Measurements from ENCODE around the gene UPF2.
"Not testable (repeated sequence)": the region's sequence is repeated elsewhere in the genome, so short reads cannot be mapped to it uniquely, and the experiment has no call there.

UPF2 gene

DNA sequence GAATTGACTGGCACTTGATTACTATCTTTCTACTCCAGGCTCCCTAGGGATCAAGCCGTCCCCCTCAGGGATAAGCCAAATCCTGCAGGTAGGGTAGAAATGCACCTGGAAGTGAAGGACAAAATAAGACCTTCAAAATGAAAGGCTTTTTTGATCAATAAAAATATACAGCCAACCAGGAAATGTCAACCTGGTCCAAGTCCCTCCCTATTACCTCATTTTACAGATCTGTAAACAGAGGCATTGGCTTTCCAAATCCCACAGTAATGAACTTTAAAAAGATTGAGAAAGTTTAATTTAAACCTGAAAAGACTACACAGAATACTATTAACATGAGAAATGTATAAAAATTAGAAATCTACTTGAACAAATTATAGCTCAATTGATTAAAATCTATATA is 53.7 kb downstream of the UPF2 start:
- peak overlapping the region; percentile 82 for H3K27ac ChIP-seq

DNA sequence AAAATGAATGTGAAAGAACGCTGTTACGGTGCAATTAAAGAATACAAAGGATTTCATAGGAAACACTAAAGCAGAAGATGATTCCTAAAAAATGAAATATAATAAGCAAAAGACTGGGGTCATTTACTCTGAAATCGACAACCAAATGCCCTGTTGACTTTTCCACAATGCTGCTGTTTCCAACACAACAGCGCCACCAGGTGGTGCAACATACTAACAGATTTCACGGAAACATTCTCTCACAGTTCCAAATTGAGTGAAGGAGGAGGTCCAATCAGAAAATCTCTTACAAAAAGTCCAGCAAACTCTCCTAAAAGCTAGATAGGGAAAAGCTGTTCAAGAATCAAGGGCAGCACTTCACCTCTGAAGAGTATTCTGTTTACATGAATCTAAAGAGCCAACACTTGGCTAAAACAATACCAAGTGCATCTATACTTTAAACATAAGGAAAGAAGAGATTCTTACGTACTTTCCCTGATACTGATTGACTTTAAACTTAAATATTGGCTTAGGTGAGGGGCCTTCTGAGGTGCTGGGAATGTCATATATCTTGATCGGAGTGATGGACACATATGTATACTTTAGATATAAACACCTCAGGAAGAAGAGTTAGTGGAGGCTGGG is 55.9 kb downstream of the UPF2 start:
- no peak for TF ChIP-seq ZFX (IDR thresholded peaks at IDR 0.05; ENCODE audit: borderline replicate concordance)
- TF ChIP-seq, protein P1, sequence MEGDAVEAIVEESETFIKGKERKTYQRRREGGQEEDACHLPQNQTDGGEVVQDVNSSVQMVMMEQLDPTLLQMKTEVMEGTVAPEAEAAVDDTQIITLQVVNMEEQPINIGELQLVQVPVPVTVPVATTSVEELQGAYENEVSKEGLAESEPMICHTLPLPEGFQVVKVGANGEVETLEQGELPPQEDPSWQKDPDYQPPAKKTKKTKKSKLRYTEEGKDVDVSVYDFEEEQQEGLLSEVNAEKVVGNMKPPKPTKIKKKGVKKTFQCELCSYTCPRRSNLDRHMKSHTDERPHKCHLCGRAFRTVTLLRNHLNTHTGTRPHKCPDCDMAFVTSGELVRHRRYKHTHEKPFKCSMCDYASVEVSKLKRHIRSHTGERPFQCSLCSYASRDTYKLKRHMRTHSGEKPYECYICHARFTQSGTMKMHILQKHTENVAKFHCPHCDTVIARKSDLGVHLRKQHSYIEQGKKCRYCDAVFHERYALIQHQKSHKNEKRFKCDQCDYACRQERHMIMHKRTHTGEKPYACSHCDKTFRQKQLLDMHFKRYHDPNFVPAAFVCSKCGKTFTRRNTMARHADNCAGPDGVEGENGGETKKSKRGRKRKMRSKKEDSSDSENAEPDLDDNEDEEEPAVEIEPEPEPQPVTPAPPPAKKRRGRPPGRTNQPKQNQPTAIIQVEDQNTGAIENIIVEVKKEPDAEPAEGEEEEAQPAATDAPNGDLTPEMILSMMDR (IDR thresholded peaks at IDR 0.05): peak; percentile 93
- H3K27ac ChIP-seq: peak overlapping the region; percentile 82

More for the DNA sequence above, 53.7 kb downstream of the UPF2 start:
- TF ChIP-seq ZFX (IDR thresholded peaks at IDR 0.05; ENCODE audit: borderline replicate concordance): no peak
- TF ChIP-seq, protein P1 (IDR thresholded peaks at IDR 0.05): no peak

DNA sequence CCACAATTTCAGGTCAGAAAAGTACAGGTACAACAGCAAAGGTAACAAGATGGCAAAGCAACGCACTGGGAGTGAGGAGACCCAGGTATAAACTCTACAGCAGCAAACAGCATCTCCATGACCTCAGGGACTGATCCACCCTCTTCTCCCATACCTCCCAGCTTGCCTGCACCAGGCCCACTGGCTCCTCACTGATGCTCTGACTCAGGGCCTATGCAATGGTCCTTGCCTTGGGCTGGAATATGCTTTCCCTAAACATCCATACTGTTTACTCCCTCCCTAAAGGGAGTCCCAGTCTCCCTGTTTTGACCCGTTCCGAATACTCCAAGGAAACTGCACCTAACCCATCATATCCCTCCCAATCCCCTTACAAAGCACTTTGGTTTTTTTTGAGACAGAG is 60.4 kb downstream of the UPF2 start:
- TF ChIP-seq, protein P1 (IDR thresholded peaks at IDR 0.05): no peak
- no peak for TF ChIP-seq ZFX (IDR thresholded peaks at IDR 0.05; ENCODE audit: borderline replicate concordance)
- H3K27ac ChIP-seq: no peak overlapping the region

DNA sequence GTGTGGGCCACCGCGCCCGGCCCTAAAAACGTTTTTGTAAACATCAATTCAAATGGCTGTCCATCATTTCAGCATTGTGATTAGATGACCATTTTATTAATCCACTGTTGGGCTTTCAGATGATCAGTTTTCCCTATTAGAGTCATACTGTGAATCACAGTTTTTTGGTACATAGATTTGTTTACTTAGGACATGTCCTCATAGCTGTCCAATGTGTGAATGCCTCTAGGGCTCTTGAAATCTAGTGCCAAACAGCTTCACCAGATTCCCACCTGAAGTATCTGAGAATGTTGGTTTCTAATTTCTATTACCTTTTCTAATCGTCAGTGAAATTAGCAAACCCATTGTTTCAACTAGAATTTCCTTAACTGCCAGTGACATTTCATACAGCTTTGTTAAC is 66.8 kb downstream of the UPF2 start:
- TF ChIP-seq ZFX (IDR thresholded peaks at IDR 0.05; ENCODE audit: borderline replicate concordance): no peak
- TF ChIP-seq, protein P1 (IDR thresholded peaks at IDR 0.05): no peak
- H3K27ac ChIP-seq: no peak overlapping the region

DNA sequence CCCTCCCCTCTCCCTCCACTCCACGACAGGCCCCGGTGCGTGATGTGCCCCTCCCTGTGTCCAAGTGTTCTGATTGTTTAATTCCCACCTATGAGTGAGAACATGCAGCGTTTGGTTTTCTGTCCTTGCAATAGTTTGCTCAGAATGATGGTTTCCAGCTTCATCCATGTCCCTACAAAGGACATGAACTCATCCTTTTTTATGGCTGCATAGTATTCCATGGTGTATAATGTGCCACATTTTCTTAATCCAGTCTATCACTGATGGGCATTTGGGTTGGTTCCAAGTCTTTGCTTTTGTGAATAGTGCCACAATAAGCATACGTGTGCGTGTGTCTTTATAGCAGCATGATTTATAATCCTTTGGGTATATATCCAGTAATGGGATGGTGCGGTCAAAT is 70.1 kb downstream of the UPF2 start:
- not testable (repeated sequence) for H3K27ac ChIP-seq

DNA sequence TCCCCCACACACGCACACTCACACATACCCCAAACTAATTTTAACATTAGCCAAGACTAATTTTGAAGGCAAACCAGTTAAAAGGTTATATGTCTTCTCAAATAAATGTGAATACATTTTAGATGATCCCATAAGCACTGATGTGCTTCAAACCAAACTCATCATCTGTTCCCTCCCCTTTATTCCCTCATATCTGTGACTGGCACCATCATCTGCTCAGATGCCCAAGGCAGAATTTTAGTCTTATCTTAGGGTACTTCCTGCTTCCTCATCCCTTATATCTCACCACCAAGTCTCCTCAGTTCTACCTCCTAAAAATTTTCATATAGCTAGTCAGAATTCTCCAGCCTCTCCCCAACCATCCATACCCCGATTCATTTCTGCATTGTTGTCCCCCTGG is 80.4 kb downstream of the UPF2 start:
- no peak overlapping the region for H3K27ac ChIP-seq
- TF ChIP-seq ZFX (IDR thresholded peaks at IDR 0.05; ENCODE audit: borderline replicate concordance): no peak
- TF ChIP-seq, protein P1 (IDR thresholded peaks at IDR 0.05): no peak

DNA sequence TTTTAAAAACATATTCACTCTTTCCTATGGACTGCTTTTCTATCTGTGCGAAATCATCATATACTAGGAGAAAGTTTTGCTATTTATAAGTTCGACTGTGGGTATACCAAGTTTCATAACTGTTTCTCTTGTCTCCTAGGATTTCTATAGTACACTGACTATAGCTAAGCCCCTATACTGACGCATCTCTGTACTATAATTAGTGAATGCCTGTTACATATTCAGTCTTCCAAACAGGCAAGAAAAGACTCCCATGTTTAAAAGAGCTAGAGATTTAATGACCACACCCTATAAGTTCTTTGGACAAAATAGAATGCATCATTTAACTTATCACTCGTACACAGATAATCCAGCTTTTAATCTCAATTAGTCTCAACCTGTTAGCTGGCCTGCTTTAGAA is 80.8 kb downstream of the UPF2 start:
- TF ChIP-seq, protein P1 (IDR thresholded peaks at IDR 0.05): no peak
- no peak for TF ChIP-seq ZFX (IDR thresholded peaks at IDR 0.05; ENCODE audit: borderline replicate concordance)
- H3K27ac ChIP-seq: no peak overlapping the region

DNA sequence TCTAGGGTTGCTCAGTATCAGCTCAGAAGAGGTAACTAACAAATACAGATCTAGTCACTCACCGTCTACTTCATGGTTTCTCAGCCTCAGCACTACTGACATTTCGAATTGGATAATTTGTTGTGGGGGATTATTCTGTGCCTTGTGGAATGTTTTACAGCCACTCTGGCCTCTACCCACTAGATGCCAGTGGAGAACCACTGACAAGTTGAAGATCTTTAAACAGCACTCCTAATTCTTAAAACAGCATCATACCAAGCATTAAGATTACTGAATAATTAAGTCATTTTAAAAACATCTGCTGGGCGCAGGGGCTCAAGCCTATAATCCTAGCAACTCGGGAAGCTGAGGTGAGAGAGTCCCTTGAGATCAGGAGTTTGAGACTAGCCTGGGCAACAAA is 82.6 kb downstream of the UPF2 start:
- no peak overlapping the region for H3K27ac ChIP-seq
- TF ChIP-seq ZFX (IDR thresholded peaks at IDR 0.05; ENCODE audit: borderline replicate concordance): no peak
